ENCODE results near the gene PPP6R3.
"Not testable (repeated sequence)": the region's sequence is repeated elsewhere in the genome, so short reads cannot be mapped to it uniquely, and the experiment has no call there.

Gene PPP6R3

GRCh38 chr11:68460741-68461574, at the start of gene PPP6R3:
PPP6R3 (plus strand) TSS chr11:68460752; CDS start chr11:68537665, 76,913 bp downstream.
- DNase-seq: no peak

- no peak for DNase-seq
Measured at GRCh38 chr11:68411501-68411991, 49.0 kb upstream of the PPP6R3 start.

GRCh38 chr11:68412593-68413475, 47.7 kb upstream of the PPP6R3 start:
- DNase-seq: no peak

GRCh38 chr11:68413591-68413999, 47.0 kb upstream of the PPP6R3 start:
- DNase-seq: no peak

GRCh38 chr11:68414496-68415221, 45.9 kb upstream of the PPP6R3 start:
- no peak for DNase-seq

GRCh38 chr11:68416070-68416578, 44.4 kb upstream of the PPP6R3 start:
- DNase-seq: no peak

GRCh38 chr11:68418648-68419047, 41.9 kb upstream of the PPP6R3 start:
- DNase-seq: no peak

GRCh38 chr11:68420171-68420570, 40.4 kb upstream of the PPP6R3 start:
- DNase-seq: no peak

GRCh38 chr11:68423481-68423880, 37.1 kb upstream of the PPP6R3 start:
- DNase-seq: no peak

- DNase-seq: no peak
Measured at GRCh38 chr11:68424101-68424632, 36.4 kb upstream of the PPP6R3 start.

- no peak for DNase-seq
Measured at GRCh38 chr11:68424981-68425865, 35.3 kb upstream of the PPP6R3 start.

- DNase-seq: no peak
Measured at GRCh38 chr11:68425866-68426380, 34.6 kb upstream of the PPP6R3 start.

GRCh38 chr11:68429661-68430060, 30.9 kb upstream of the PPP6R3 start:
- DNase-seq: no peak

- DNase-seq: no peak
Measured at GRCh38 chr11:68430384-68430783, 30.2 kb upstream of the PPP6R3 start.

- DNase-seq: no peak
Measured at GRCh38 chr11:68430801-68431200, 29.8 kb upstream of the PPP6R3 start.

- DNase-seq: no peak
Measured at GRCh38 chr11:68431984-68432645, 28.4 kb upstream of the PPP6R3 start.

- DNase-seq: no peak
Measured at GRCh38 chr11:68432874-68433273, 27.7 kb upstream of the PPP6R3 start.

GRCh38 chr11:68433541-68433940, 27.0 kb upstream of the PPP6R3 start:
- DNase-seq: no peak

- not testable (repeated sequence) for DNase-seq
Measured at GRCh38 chr11:68434159-68434558, 26.4 kb upstream of the PPP6R3 start.

GRCh38 chr11:68436162-68436888, 24.2 kb upstream of the PPP6R3 start:
- no peak for DNase-seq

Data from NCI-H1092 (cell line).